Activated CD8-positive, alpha-beta T cell treated with anti-CD3 and anti-CD28 coated beads for 36 hours (primary cell): ENCODE data around the gene PPP1R14C. TPM values are rescaled to one million over a fixed set of nuclear protein-coding genes. Genes with fewer than 3 reads are reported as not detected.

Experiments
- ATAC-seq: fragments of 200-7000 bp; cut with Tn5 transposase; one replicate; pipeline ENCODE4 v1.10.0; 2021; ENCODE audit warnings: mild to moderate bottlenecking, moderate library complexity
- CTCF ChIA-PET: fragments of 350-600 bp; sonication (Branson Sonifier 250); formaldehyde crosslinking; loops from one replicate; lab custom pipeline; 2021; ENCODE audit warnings: antibody characterized with exemption; lab: Charles Lee
- POLR2A ChIA-PET: fragments of 350-600 bp; sonication (Branson Sonifier 250); formaldehyde crosslinking; loops from one replicate; lab custom pipeline; 2021; ENCODE audit warnings: antibody characterized with exemption; lab: Charles Lee
- DNase-seq: peaks from one replicate; pipeline ENCODE4 v3.0.0-alpha.2; 2020
- H3K27ac Mint-ChIP-seq: one replicate; pipeline ENCODE4 v1.8.0; 2021; ENCODE audit warnings: mild to moderate bottlenecking, mixed read lengths
- H3K27me3 Mint-ChIP-seq: one replicate; pipeline ENCODE4 v1.8.0; 2021; ENCODE audit warnings: mixed read lengths
- H3K36me3 Mint-ChIP-seq: one replicate; pipeline ENCODE4 v1.8.0; 2021; ENCODE audit warnings: low read depth, mixed read lengths
- H3K4me1 Mint-ChIP-seq: one replicate; pipeline ENCODE4 v1.8.0; 2021; ENCODE audit warnings: low read depth, mixed read lengths
- H3K4me3 Mint-ChIP-seq: one replicate; pipeline ENCODE4 v1.8.0; 2021; ENCODE audit warnings: mild to moderate bottlenecking, moderate library complexity, mixed read lengths
- H3K9me3 Mint-ChIP-seq: one replicate; pipeline ENCODE4 v1.8.0; 2021; ENCODE audit warnings: mixed read lengths
- CTCF ChIP-seq: fragments of 200-600 bp; IDR thresholded peaks from one replicate; pipeline ENCODE4 v1.8.0; 2022; ENCODE audit warnings: antibody characterized with exemption, mild to moderate bottlenecking
- intact Hi-C: fragments of 100-400 bp; cut with micrococcal nuclease; formaldehyde crosslinking; loops from one replicate; pipeline ENCODE4 v1.10.0; 2022
- total RNA-seq, 2 experiments: library from RNA; stranded (reverse); gene quantifications; one replicate each; pipeline ENCODE4 v1.2.3, GENCODE V29; 2021

Gene PPP1R14C
- total RNA-seq, 2 experiments from 2014 or later = 0.65 to 0.86 TPM

GRCh38 chr6:150195996-150196417 lies 53.2 kb downstream of the PPP1R14C start:
- Mint-ChIP-seq H3K36me3 (no peaks in the 10 kb centered on the region), H3K9me3 (no peaks in the 10 kb centered on the region), H3K4me3 (no peak overlapping the region), H3K27me3 (peaks cover 10% of the 10 kb centered on the region), H3K27ac (no peak overlapping the region), H3K4me1 (no peaks in the 10 kb centered on the region)
- intact Hi-C loops = no loop called here
- ChIA-PET CTCF (no interaction called here), POLR2A (no interaction called here)
- no peak for TF ChIP-seq CTCF
- DNase-seq = no peak
- ATAC-seq = no peak

GRCh38 chr6:150196942-150197745 lies 54.3 kb downstream of the PPP1R14C start:
- no peaks in the 10 kb centered on the region for H3K4me1 Mint-ChIP-seq
- H3K36me3 Mint-ChIP-seq = no peaks in the 10 kb centered on the region
- no peak overlapping the region for H3K27ac Mint-ChIP-seq
- ChIA-PET POLR2A (no interaction called here), CTCF (no interaction called here)
- H3K4me3 Mint-ChIP-seq = no peak overlapping the region
- intact Hi-C loops = no loop called here
- H3K27me3 Mint-ChIP-seq = peaks cover 9% of the 10 kb centered on the region
- ATAC-seq (no peak), DNase-seq (no peak)
- no peaks in the 10 kb centered on the region for H3K9me3 Mint-ChIP-seq
- no peak for TF ChIP-seq CTCF

DNA sequence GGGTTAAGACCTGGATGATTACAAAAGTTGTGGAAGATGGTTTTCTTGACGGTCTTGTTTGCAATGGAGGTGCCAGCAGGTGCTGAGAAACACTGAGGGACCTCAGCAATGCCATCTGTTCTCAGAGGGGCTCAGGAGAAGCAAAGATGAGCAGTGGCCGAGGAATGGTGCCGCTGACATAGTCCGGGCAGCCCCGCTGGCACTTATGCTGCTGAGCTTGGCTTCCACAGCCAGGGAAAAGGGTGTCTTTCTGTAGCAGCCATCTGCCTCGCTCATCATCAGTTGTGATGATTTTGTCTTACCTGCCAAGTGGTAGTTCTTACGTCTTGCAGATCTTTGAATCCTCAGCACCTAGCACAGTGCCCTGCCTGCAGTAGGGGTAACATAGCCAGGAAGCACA lies 55.7 kb downstream of the PPP1R14C start:
- CTCF ChIA-PET = no interaction called here
- Mint-ChIP-seq H3K4me1 (peaks cover 5% of the 10 kb centered on the region), H3K36me3 (no peaks in the 10 kb centered on the region), H3K4me3 (no peak overlapping the region), H3K27me3 (peaks cover 7% of the 10 kb centered on the region), H3K9me3 (no peaks in the 10 kb centered on the region), H3K27ac (no peak overlapping the region)
- intact Hi-C loops = no loop called here
- POLR2A ChIA-PET = no interaction called here
- ATAC-seq (no peak), DNase-seq (no peak)
- no peak for TF ChIP-seq CTCF

- Mint-ChIP-seq H3K27me3 (peaks cover 7% of the 10 kb centered on the region), H3K36me3 (no peaks in the 10 kb centered on the region), H3K27ac (no peak overlapping the region), H3K9me3 (no peaks in the 10 kb centered on the region), H3K4me3 (no peak overlapping the region), H3K4me1 (peaks cover 5% of the 10 kb centered on the region)
- TF ChIP-seq CTCF = no peak
- ChIA-PET POLR2A (no interaction called here), CTCF (no interaction called here)
- intact Hi-C loops = no loop called here
- DNase-seq (no peak), ATAC-seq (no peak)
Measured at GRCh38 chr6:150199241-150199640, 56.4 kb downstream of the PPP1R14C start.

- ATAC-seq (no peak), DNase-seq (no peak)
- POLR2A ChIA-PET = interaction anchor here (0.5 kb wide), 1 partner anchor 1775 kb away, joined by 3 read pairs; no protein-coding TSS in a partner anchor
- Mint-ChIP-seq H3K36me3 (no peaks in the 10 kb centered on the region), H3K9me3 (no peaks in the 10 kb centered on the region), H3K4me1 (peaks cover 5% of the 10 kb centered on the region), H3K4me3 (no peak overlapping the region), H3K27ac (no peak overlapping the region), H3K27me3 (peaks cover 7% of the 10 kb centered on the region)
- CTCF ChIA-PET = no interaction called here
- no peak for TF ChIP-seq CTCF
- intact Hi-C loops = no loop called here
Measured at GRCh38 chr6:150200428-150201100, 57.7 kb downstream of the PPP1R14C start.
